Right lobe of liver (tissue), 6 donors: Measurements from ENCODE around the gene EXOC4. TPM values are rescaled to one million over a fixed set of nuclear protein-coding genes. Genes with fewer than 3 reads are reported as not detected.

Experiments used
- ATAC-seq, 4 donors: fragments of 200-7000 bp; cut with Tn5 transposase; one replicate each; pipeline ENCODE4 v1.9.1; 2020; ENCODE audit warnings: mild to moderate bottlenecking in 4 of 4, moderate library complexity in 4 of 4
- DNase-seq, 3 donors: peaks; one replicate each; pipeline ENCODE4 v3.0.0-alpha.2; 2020
- H3K27ac ChIP-seq, 3 donors: fragments of 200-600 bp; one replicate each; pipeline ENCODE4 v1.8.0; 2022
- H3K27me3 ChIP-seq, 2 donors: fragments of 200-600 bp; one replicate each; pipeline ENCODE4 v1.8.0; 2022
- H3K36me3 ChIP-seq, 4 donors: fragments of 200-600 bp; sonication (generic) in 1 of 4; one replicate each; pipeline versions ENCODE4 v1.5.1 to v1.8.0; 2017 to 2022; ENCODE audit warnings: control low read depth in 1 of 4
- H3K4me1 ChIP-seq, 4 donors: fragments of 200-600 bp; sonication (generic) in 1 of 4; one replicate each; pipeline versions ENCODE4 v1.5.1 to v1.8.0; 2017 to 2022; ENCODE audit warnings: control low read depth in 1 of 4
- H3K4me3 ChIP-seq, 3 donors: fragments of 200-600 bp; one replicate each; pipeline ENCODE4 v1.8.0; 2022
- H3K9me3 ChIP-seq, 4 donors: fragments of 200-600 bp; sonication (generic) in 1 of 4; one replicate each; pipeline versions ENCODE4 v1.5.1 to v1.8.0; 2017 to 2022; ENCODE audit warnings: control low read depth in 1 of 4
- CTCF ChIP-seq, 4 donors: fragments of 200-600 bp in 3 of 4; fragments of 450-650 bp in 1 of 4; IDR thresholded peaks; one replicate each; pipeline versions ENCODE4 v1.5.1 to v1.8.0; 2016 to 2022; ENCODE audit warnings: antibody characterized with exemption in 4 of 4, mild to moderate bottlenecking in 2 of 4
- POLR2A ChIP-seq: fragments of 450-650 bp; IDR thresholded peaks from one replicate; pipeline ENCODE4 v1.6.1; 2017; ENCODE audit warnings: antibody characterized with exemption, mild to moderate bottlenecking
- WGBS: methylation state at CpG from one replicate; pipeline ENCODE4 v1.1.6; 2018; ENCODE audit warnings: low coverage, low lambda C conversion rate; ENCODE audit not compliant: insufficient coverage; ENCODE audit errors: missing lambda C conversion rate; 5-methylcytosine and 5-hydroxymethylcytosine counted together
- intact Hi-C, 2 donors: fragments of 100-400 bp; cut with DNase I; formaldehyde crosslinking; loops; one replicate each; pipeline versions ENCODE4 v1.11.2 to v1.14.1; 2022
- total RNA-seq, 6 experiments: library from RNA; depleted of rRNA in 2 of 6; stranded (reverse); fragments of >200 nt in 2 of 6; fragmentation: NEBNext Ultra II Directional in 3 of 6; extraction: Animal tissue kit (Norgen Biotek cat#: 25700) in 3 of 6; gene quantifications; one replicate each; pipeline versions ENCODE4 v1.1.0 to v1.2.4, GENCODE V29; 2016 to 2023
- donor health status: DM: no; HTN: yes; CAD: no.
- donor health status: DM: no; HTN: no; CAD: no.
- donor health status: DM: no; HTN: no; CAD: no.
- donor health status: DM: no; HTN: yes; CAD: no.
- donor health status: DM: no; HTN: yes; CAD: no.

Gene EXOC4
- total RNA-seq, 6 experiments from 2014 or later: 23.7 to 33.5 (median 30.0) TPM

DNA sequence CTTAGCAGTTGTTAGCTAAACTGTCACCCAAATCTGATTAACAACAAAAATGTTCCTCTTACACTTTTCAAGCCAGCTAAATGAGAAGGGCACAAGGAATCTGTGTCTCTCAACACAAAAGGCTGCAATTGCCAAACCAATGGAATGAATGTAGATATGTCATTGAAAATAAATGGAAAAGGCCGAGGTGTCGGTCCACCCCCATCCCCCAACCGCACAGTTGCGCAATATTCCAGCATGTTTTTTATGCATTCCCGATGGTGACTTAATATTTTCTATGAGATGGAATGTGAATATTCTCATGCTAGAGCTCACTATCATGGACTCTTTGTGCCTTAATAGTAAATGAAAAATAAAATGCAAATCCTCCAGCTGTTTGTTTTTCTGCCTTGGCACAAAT, 692.6 kb downstream of the EXOC4 start:
- Histone ChIP-seq H3K4me3 (no peak overlapping the region), H3K9me3 (no peaks in the 10 kb centered on the region), H3K4me1 (no peaks in the 10 kb centered on the region), H3K36me3 (no peaks in the 10 kb centered on the region), H3K27me3 (no peaks in the 10 kb centered on the region), H3K27ac (no peak overlapping the region)
- DNase-seq: no peak
- intact Hi-C loops: no loop called here
- 94% methylated on average over 5 of the region's 5 CpGs for WGBS
- TF ChIP-seq POLR2A (no peak), CTCF (IDR thresholded peaks at IDR 0.05) (no peak)
- no peak for ATAC-seq

DNA sequence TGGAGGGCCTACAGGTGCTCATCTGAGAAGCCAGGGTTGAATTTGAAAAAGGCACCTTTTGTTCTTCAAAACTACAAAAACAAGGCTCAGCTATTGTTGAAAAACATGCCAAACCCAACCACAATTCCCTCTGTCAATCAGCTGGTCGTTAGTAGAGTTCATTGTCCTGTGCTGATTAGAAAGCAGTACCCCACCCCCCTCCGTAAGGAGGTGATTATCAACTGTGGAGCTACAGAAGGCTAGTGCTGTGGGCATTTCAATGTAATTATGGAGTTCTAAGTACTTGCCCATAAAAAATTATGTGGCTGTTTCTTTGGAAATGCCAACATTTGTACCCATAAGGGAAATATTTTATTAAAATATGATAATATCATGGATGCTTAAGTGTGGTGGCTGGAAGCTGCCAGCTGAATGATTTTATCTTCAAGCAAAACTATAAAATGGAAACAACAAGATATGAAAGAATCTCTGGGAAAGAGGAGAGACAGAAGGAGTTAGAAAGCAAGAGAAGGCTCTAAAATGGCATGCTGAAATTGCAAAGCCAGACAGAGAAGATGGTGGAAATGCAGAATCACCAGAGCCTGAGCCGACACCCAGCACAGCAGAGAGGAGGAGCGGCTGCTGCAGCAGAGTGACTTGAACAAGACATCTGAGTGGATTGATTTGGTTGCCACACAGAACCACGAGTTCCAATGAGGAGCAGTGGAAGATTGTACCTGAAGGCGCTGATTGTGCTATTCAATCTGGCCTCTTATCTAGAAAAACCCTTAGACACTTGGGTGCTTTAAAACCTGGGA, 694.8 kb downstream of the EXOC4 start:
- H3K27me3 ChIP-seq: no peaks in the 10 kb centered on the region
- H3K27ac ChIP-seq: no peak overlapping the region
- H3K9me3 ChIP-seq: no peaks in the 10 kb centered on the region
- DNase-seq: no peak
- no peaks in the 10 kb centered on the region for H3K4me1 ChIP-seq
- no peaks in the 10 kb centered on the region for H3K36me3 ChIP-seq
- 74% methylated on average over 4 of the region's 6 CpGs for WGBS
- intact Hi-C loops: no loop called here
- no peak for TF ChIP-seq POLR2A
- no peak for TF ChIP-seq CTCF (IDR thresholded peaks at IDR 0.05)
- no peak overlapping the region for H3K4me3 ChIP-seq
- no peak for ATAC-seq

GRCh38 chr7:133948588-133948987, 695.7 kb downstream of the EXOC4 start:
- DNase-seq: no peak
- no peaks in the 10 kb centered on the region for H3K27me3 ChIP-seq
- 95% methylated on average over 5 of the region's 6 CpGs for WGBS
- H3K4me3 ChIP-seq: no peak overlapping the region
- ATAC-seq: no peak
- TF ChIP-seq POLR2A: no peak
- TF ChIP-seq CTCF (IDR thresholded peaks at IDR 0.05): no peak
- H3K36me3 ChIP-seq: no peaks in the 10 kb centered on the region
- no peak overlapping the region for H3K27ac ChIP-seq
- intact Hi-C loops: no loop called here
- no peaks in the 10 kb centered on the region for H3K4me1 ChIP-seq
- H3K9me3 ChIP-seq: no peaks in the 10 kb centered on the region

DNA sequence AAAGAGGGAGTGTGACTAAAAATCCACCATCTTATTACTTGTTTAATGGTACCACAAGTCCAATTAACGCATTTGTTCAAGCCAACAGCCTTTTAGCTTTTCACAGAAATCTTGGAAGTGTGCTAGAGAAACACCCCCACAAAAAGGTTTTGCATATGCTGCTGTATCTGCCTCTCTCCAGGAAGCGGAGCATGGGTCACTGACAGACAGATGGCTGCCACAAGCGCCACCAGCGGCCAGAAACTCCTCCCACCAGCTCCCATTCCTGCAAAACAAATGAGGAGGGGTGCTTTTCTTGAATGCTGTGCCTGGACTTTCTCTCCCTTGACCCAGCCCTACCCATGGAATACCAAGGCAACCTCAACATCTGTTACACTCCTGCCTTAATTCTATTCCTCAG, 698.0 kb downstream of the EXOC4 start:
- TF ChIP-seq CTCF (IDR thresholded peaks at IDR 0.05) (no peak), POLR2A (no peak)
- Histone ChIP-seq H3K9me3 (no peaks in the 10 kb centered on the region), H3K27ac (no peak overlapping the region), H3K27me3 (no peaks in the 10 kb centered on the region), H3K4me3 (no peak overlapping the region), H3K4me1 (no peaks in the 10 kb centered on the region), H3K36me3 (no peaks in the 10 kb centered on the region)
- DNase-seq (no peak), ATAC-seq (no peak)
- WGBS: 100% methylated on average over 1 of the region's 4 CpGs
- intact Hi-C loops: no loop called here
